GM19452 (cell line): ENCODE data around the gene TMEM242.
"Not testable (repeated sequence)": the region's sequence is repeated elsewhere in the genome, so short reads cannot be mapped to it uniquely, and the experiment has no call there.

Experiments used
- ATAC-seq: cut with Tn5 transposase; IDR thresholded peaks from one replicate; pipeline ENCODE4 v1.9.1; 2021; ENCODE audit not compliant: unreplicated experiment

The TMEM242 gene

GRCh38 chr6:157323255-157323965, at the start of gene TMEM242:
TMEM242 (minus strand) TSS chr6:157323519; CDS start chr6:157323499, 20 bp downstream.
- peak; percentile 89 for ATAC-seq

- ATAC-seq = no peak
These were observed 49.4 kb upstream of the TMEM242 start for GRCh38 chr6:157372501-157373280.

GRCh38 chr6:157370755-157371154, 47.4 kb upstream of the TMEM242 start:
- ATAC-seq = no peak

- ATAC-seq = no peak
These were observed 45.2 kb upstream of the TMEM242 start for GRCh38 chr6:157368359-157369049.

- ATAC-seq = no peak
These were observed 43.3 kb upstream of the TMEM242 start for GRCh38 chr6:157366648-157367047.

GRCh38 chr6:157364705-157365104, 41.4 kb upstream of the TMEM242 start:
- no peak for ATAC-seq

GRCh38 chr6:157361886-157362285, 38.6 kb upstream of the TMEM242 start:
- ATAC-seq = no peak

GRCh38 chr6:157358287-157358686, 35.0 kb upstream of the TMEM242 start:
- no peak for ATAC-seq

GRCh38 chr6:157346373-157346772, 23.1 kb upstream of the TMEM242 start:
- ATAC-seq = no peak

- no peak for ATAC-seq
These were observed 20.4 kb upstream of the TMEM242 start for GRCh38 chr6:157343732-157344131.

- ATAC-seq = no peak
These were observed 16.1 kb upstream of the TMEM242 start for GRCh38 chr6:157339432-157339831.

GRCh38 chr6:157337751-157338150, 14.4 kb upstream of the TMEM242 start:
- ATAC-seq = no peak

GRCh38 chr6:157337276-157337675, 14.0 kb upstream of the TMEM242 start:
- not testable (repeated sequence) for ATAC-seq

GRCh38 chr6:157335829-157336228, 12.5 kb upstream of the TMEM242 start:
- ATAC-seq = no peak

- no peak for ATAC-seq
These were observed 10.6 kb upstream of the TMEM242 start for GRCh38 chr6:157333956-157334355.

- no peak for ATAC-seq
These were observed 10.2 kb upstream of the TMEM242 start for GRCh38 chr6:157333537-157333936.

GRCh38 chr6:157332813-157333212, 9.5 kb upstream of the TMEM242 start:
- ATAC-seq = no peak

GRCh38 chr6:157330831-157331230, 7.5 kb upstream of the TMEM242 start:
- no peak for ATAC-seq

GRCh38 chr6:157329829-157330228, 6.5 kb upstream of the TMEM242 start:
- no peak for ATAC-seq

- no peak for ATAC-seq
These were observed 4.9 kb upstream of the TMEM242 start for GRCh38 chr6:157328108-157328692.

- no peak for ATAC-seq
These were observed 3.7 kb upstream of the TMEM242 start for GRCh38 chr6:157326979-157327378.
